RWPE2 (cell line): ENCODE results near the gene HSFX3.
"Not testable (repeated sequence)": the region's sequence is repeated elsewhere in the genome, so short reads cannot be mapped to it uniquely, and the experiment has no call there.

Experiments
- ATAC-seq: fragments of 200-7000 bp; cut with Tn5 transposase; 3 replicates; pipeline ENCODE4 v1.9.1; 2021; ENCODE audit warnings: low read depth
- DNase-seq: peaks from one replicate; pipeline ENCODE4 v3.0.0-alpha.2; 2020; ENCODE audit warnings: low spot score
- H3K27ac ChIP-seq: fragments of 450-650 bp; 2 replicates; pipeline ENCODE4 v1.5.1; 2017; ENCODE audit warnings: mild to moderate bottlenecking; ENCODE audit not compliant: poor library complexity, severe bottlenecking
- H3K27me3 ChIP-seq: fragments of 250-450 bp; sonication (Bioruptor Pico); 2 replicates; pipeline ENCODE4 v1.5.1; 2021; ENCODE audit warnings: mild to moderate bottlenecking, moderate library complexity; ENCODE audit not compliant: insufficient read depth, poor library complexity, severe bottlenecking
- H3K36me3 ChIP-seq: fragments of 250-450 bp; sonication (Bioruptor Pico); 2 replicates; pipeline ENCODE4 v1.5.1; 2020; ENCODE audit warnings: low read depth, mild to moderate bottlenecking, moderate library complexity
- H3K4me1 ChIP-seq: fragments of 250-450 bp; sonication (Bioruptor Pico); 2 replicates; pipeline ENCODE4 v1.5.1; 2021; ENCODE audit warnings: mild to moderate bottlenecking, moderate library complexity; ENCODE audit not compliant: insufficient read depth, poor library complexity, severe bottlenecking
- H3K4me3 ChIP-seq: fragments of 250-450 bp; sonication (Bioruptor Pico); 2 replicates; pipeline ENCODE4 v1.5.1; 2021; ENCODE audit warnings: mild to moderate bottlenecking, moderate library complexity; ENCODE audit not compliant: severe bottlenecking
- H3K9me3 ChIP-seq: fragments of 250-450 bp; sonication (Bioruptor Pico); 2 replicates; pipeline ENCODE4 v1.5.1; 2021; ENCODE audit warnings: mild to moderate bottlenecking, moderate library complexity; ENCODE audit not compliant: severe bottlenecking
- TF ChIP-seq, protein P1 (sequence below): fragments of 450-650 bp; IDR thresholded peaks from one replicate; pipeline ENCODE4 v1.5.1; 2017; ENCODE audit warnings: mild to moderate bottlenecking, moderate library complexity; ENCODE audit not compliant: poor library complexity, severe bottlenecking

Gene HSFX3

DNA sequence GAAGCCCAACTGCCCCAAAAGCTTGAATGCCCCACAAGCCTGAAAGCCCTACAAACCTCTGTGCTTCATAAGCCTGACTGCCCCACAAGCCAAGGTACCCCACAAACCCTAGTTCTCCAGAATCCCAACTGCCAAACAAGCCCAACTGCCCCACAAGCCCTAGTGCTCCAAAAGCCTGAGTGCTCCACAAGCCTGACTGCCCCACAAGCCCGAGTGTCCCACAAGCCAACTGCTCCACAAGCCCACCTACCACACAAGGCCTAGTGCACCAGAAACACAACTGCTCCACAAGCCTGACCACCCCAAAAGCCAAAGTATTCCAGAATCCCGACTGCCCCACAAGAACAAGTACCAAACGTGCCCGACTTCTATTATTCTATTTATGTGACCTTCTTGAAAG lies 13.6 kb upstream of the HSFX3 start:
- Histone ChIP-seq H3K4me1 (no peaks in the 10 kb centered on the region), H3K9me3 (no peaks in the 10 kb centered on the region), H3K36me3 (no peaks in the 10 kb centered on the region), H3K27ac (no peak overlapping the region), H3K4me3 (no peak overlapping the region), H3K27me3 (no peaks in the 10 kb centered on the region)
- no peak for ATAC-seq
- TF ChIP-seq, protein P1, sequence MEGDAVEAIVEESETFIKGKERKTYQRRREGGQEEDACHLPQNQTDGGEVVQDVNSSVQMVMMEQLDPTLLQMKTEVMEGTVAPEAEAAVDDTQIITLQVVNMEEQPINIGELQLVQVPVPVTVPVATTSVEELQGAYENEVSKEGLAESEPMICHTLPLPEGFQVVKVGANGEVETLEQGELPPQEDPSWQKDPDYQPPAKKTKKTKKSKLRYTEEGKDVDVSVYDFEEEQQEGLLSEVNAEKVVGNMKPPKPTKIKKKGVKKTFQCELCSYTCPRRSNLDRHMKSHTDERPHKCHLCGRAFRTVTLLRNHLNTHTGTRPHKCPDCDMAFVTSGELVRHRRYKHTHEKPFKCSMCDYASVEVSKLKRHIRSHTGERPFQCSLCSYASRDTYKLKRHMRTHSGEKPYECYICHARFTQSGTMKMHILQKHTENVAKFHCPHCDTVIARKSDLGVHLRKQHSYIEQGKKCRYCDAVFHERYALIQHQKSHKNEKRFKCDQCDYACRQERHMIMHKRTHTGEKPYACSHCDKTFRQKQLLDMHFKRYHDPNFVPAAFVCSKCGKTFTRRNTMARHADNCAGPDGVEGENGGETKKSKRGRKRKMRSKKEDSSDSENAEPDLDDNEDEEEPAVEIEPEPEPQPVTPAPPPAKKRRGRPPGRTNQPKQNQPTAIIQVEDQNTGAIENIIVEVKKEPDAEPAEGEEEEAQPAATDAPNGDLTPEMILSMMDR: no peak
- no peak for DNase-seq

DNA sequence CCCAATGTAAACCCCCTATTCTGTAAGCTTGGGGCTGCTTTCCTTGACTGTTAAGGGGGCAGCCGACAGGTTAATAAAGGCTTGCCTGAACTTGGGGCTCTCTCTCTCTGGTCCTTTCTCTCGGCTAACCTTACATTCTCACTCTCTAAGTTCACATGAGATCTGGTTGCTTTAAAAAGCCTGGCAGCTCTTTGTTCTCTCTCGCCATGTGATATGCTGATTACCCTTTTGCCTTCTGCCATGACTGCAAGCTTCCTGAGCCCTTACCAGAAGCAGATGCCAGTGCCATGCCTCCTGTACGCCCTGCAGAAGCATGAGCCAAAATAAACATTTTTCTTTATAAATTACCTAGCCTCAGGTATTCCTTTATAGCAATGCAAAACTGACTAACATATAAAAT lies 5.5 kb upstream of the HSFX3 start:
- not testable (repeated sequence) for H3K4me1 ChIP-seq, DNase-seq, H3K27ac ChIP-seq, H3K27me3 ChIP-seq, H3K4me3 ChIP-seq, H3K36me3 ChIP-seq, ATAC-seq, H3K9me3 ChIP-seq

DNA sequence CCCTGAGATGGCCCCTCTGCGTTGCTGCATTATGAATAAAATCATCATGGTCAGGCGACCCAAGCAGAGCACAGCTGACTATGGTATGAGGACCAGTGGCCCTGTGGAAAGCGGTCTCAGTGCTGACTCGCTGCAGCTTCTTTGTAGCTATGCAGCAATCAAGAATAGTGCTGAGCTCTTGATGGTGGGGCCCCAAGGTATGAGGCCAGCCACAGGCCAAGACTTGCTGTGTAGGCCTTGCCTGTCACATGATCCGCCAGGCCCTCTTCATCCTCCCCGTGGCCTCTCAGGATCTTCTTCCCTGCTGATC lies 2.2 kb upstream of the HSFX3 start:
- not testable (repeated sequence) for H3K9me3 ChIP-seq, H3K27me3 ChIP-seq, H3K4me1 ChIP-seq, H3K36me3 ChIP-seq, DNase-seq, H3K4me3 ChIP-seq, ATAC-seq, H3K27ac ChIP-seq

DNA sequence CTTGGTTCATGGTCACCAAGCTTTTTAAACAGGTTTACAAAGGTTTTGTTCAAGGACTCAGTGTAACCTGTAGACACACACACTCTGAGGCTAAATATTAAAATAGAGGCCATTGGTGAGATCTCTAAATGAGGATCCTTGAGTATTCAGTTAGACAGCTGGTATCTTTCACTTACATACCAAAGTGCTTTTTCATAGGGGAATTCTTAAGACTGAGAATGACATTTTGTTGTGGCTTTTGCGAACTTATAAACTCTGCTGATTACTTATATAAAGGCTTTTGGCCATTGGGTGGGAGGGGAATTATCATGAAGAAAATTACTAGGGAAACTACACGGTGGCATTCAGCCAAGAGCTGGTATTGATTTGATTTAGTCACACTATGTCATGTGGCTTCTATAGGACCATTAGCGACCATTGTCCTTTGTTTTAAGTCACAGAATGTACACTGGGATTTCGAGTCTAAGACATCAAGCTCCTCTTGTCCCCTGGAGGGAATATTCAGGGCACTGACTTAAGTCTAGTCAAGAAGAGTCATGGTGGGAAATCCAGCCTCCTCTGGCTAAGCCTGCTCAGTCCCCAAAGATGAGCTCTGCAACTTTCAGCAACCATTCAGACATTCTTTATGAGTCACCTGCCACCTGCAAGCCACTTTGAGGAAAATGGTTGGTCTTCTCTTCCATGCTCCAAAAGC lies 1.7 kb upstream of the HSFX3 start:
- DNase-seq, ATAC-seq, H3K27ac ChIP-seq, H3K4me3 ChIP-seq, H3K36me3 ChIP-seq, H3K27me3 ChIP-seq, H3K9me3 ChIP-seq, H3K4me1 ChIP-seq: not testable (repeated sequence)

DNA sequence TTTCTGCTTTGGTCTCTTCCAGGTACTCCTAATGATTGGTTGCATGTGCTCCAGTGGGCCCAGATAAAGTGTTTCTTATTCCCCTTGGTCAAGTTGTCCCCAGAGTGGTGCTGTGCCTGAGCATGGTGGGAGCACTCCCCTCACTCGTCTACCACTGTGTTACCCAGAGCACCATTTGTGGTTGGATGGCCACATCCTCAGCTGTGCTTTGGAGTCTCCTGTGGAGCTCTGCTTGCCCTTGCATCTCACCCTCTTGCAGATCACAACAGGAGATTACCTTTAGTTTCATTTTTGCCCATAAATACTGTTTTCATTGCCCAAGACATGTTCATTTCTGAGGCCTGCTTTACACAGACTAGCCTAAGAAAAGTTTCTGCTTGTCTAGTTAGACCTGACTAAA lies 730 bp upstream of the HSFX3 start:
- not testable (repeated sequence) for H3K4me3 ChIP-seq, H3K27ac ChIP-seq, H3K36me3 ChIP-seq, H3K9me3 ChIP-seq, H3K27me3 ChIP-seq, DNase-seq, H3K4me1 ChIP-seq, ATAC-seq

DNA sequence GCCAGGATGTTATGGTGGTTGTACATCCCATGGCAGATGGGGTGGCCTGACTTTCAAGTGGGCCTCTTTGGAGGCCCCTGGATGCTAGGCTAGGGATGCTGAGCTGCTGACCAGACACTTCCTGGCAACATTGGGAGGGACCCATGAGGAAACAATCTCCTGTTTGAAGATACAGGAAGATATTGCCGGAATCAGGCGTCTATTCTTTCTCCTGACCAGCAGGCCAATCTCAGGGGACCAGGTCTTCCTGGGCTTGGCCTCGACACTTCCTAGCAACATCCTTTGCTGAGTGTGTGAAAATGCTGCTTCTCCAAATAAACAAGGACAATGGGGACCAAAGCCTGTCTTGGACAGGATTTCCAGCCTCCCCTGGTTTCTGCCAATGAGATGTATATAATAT lies 1.9 kb downstream of the HSFX3 start:
- not testable (repeated sequence) for H3K27me3 ChIP-seq, ATAC-seq, DNase-seq, H3K9me3 ChIP-seq, H3K4me1 ChIP-seq, H3K4me3 ChIP-seq, H3K36me3 ChIP-seq, H3K27ac ChIP-seq

DNA sequence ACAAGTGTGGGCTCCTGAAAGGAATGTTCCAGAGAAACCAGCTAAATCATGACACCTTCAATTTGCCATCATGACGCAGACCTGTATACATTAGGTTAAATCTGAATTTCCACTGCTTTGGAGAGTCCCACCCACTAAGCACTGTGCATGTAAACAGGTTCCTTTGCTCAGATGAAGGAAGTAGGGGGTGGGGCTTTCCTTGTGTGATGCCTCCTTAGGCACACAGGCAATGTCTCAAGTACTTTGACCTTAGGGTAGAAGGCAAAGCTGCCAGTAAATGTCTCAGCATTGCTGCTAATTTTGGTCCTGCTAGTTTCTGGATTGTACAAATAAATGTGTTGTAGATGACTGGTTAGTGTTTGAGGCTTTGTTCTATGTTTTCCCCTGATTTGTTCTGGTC lies 2.8 kb downstream of the HSFX3 start:
- H3K4me3 ChIP-seq, H3K36me3 ChIP-seq, DNase-seq, ATAC-seq, H3K4me1 ChIP-seq, H3K27ac ChIP-seq, H3K9me3 ChIP-seq, H3K27me3 ChIP-seq: not testable (repeated sequence)

DNA sequence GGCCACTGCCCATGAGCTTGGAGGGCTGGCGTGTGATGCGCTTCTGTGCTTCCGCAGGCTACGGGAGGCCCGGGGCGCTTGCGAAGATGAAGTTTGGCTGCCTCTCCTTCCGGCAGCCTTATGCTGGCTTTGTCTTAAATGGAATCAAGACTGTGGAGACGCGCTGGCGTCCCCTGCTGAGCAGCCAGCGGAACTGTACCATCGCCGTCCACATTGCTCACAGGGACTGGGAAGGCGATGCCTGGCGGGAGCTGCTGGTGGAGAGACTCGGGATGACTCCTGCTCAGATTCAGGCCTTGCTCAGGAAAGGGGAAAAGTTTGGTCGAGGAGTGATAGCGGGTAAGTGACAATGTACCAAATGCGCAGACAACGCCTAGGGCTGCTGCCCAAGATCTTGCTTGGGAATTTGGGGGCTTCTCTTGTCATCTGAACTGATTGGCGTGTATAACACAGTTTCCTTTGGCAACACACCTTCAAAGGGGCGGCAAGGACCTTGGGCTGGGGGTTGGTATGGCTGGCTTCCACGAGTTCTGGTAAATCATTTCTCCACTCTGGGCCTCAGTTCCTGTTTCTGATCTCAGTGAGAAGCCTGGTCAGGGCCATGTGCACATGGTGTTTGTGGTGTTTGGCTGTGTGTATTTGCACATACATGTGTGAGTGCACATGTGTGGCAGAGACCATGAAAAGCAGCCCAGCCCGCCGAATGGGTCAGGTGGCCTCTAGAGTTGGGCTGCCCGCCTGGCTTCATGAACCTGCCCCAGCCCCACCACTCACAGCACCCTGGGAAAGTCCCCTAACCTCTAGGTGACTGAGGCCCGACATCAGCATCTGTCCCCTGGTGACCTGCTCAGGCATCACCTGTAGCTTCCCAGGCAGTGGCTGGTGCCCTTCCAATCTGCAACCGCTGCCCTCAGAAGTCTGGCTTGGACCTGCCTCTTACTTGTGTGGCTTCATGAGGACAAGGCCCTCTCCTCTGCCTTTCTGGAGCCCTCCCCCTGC lies 3.9 kb downstream of the HSFX3 start:
- DNase-seq, ATAC-seq, H3K36me3 ChIP-seq, H3K27me3 ChIP-seq, H3K4me1 ChIP-seq, H3K27ac ChIP-seq, H3K4me3 ChIP-seq, H3K9me3 ChIP-seq: not testable (repeated sequence)
